SK-N-SH treated with all-trans-retinoic acid at 6 μM for 48 hours (cell line): Measurements from ENCODE around the gene GALNT17.

Source experiments
- ATAC-seq: fragments of 200-7000 bp; cut with Tn5 transposase; 3 replicates; pipeline ENCODE4 v1.9.1; 2020; ENCODE audit warnings: mild to moderate bottlenecking, moderate library complexity
- ARNTL ChIP-seq: fragments of 450-650 bp; formaldehyde crosslinking; IDR thresholded peaks from 2 replicates; pipeline ENCODE4 v1.5.0; 2020; ENCODE audit warnings: low read depth, mild to moderate bottlenecking, moderate library complexity, borderline replicate concordance
- CSDC2 ChIP-seq: fragments of 250-450 bp; sonication (Bioruptor Pico); IDR thresholded peaks from 2 replicates; pipeline ENCODE4 v1.5.0; 2020; ENCODE audit warnings: mild to moderate bottlenecking, moderate library complexity
- GLIS3 ChIP-seq: fragments of 250-450 bp; sonication (Bioruptor Pico); IDR thresholded peaks from 2 replicates; pipeline ENCODE4 v1.5.0; 2020; ENCODE audit warnings: mild to moderate bottlenecking, moderate library complexity
- ISL1 ChIP-seq: fragments of 250-450 bp; sonication (Bioruptor Pico); IDR thresholded peaks from 2 replicates; pipeline ENCODE4 v2.1.2; 2022; ENCODE audit warnings: mild to moderate bottlenecking, moderate library complexity
- PATZ1 ChIP-seq: fragments of 250-450 bp; sonication (Bioruptor Pico); IDR thresholded peaks from 2 replicates; pipeline ENCODE4 v1.8.0; 2020; ENCODE audit warnings: mild to moderate bottlenecking, moderate library complexity, borderline replicate concordance
- POU6F1 ChIP-seq: fragments of 250-450 bp; sonication (Bioruptor Pico); IDR thresholded peaks from 2 replicates; pipeline ENCODE4 v1.8.0; 2021; ENCODE audit warnings: low read depth, mild to moderate bottlenecking, moderate library complexity, borderline replicate concordance
- RARB ChIP-seq: fragments of 250-450 bp; sonication (Bioruptor Pico); IDR thresholded peaks from 2 replicates; pipeline ENCODE4 v1.8.0; 2021; ENCODE audit warnings: mild to moderate bottlenecking, moderate library complexity
- SNAI2 ChIP-seq: fragments of 250-450 bp; sonication (Bioruptor Pico); IDR thresholded peaks from 2 replicates; pipeline ENCODE4 v1.5.0; 2020; ENCODE audit warnings: mild to moderate bottlenecking, moderate library complexity
- TOX ChIP-seq: fragments of 250-450 bp; sonication (Bioruptor Pico); IDR thresholded peaks from 2 replicates; pipeline ENCODE4 v1.8.0; 2021; ENCODE audit warnings: mild to moderate bottlenecking, moderate library complexity, borderline replicate concordance
- ZC3H10 ChIP-seq: fragments of 250-450 bp; sonication (Bioruptor Pico); IDR thresholded peaks from 2 replicates; pipeline ENCODE4 v1.5.1; 2021; ENCODE audit warnings: mild to moderate bottlenecking, moderate library complexity
- ZFP30 ChIP-seq: fragments of 450-650 bp; formaldehyde crosslinking; IDR thresholded peaks from 2 replicates; pipeline ENCODE4 v1.5.0; 2022; ENCODE audit warnings: mild to moderate bottlenecking, moderate library complexity
- ZNF565 ChIP-seq: fragments of 450-650 bp; formaldehyde crosslinking; conservative IDR thresholded peaks from 2 replicates; pipeline ENCODE4 v1.5.0; 2020; ENCODE audit warnings: low read depth, mild to moderate bottlenecking, moderate library complexity
- ZNF70 ChIP-seq: fragments of 450-650 bp; formaldehyde crosslinking; IDR thresholded peaks from 2 replicates; pipeline ENCODE4 v1.5.0; 2020; ENCODE audit warnings: mild to moderate bottlenecking, moderate library complexity
- ZNF8 ChIP-seq: fragments of 450-650 bp; formaldehyde crosslinking; IDR thresholded peaks from 2 replicates; pipeline ENCODE4 v1.5.0; 2020; ENCODE audit warnings: mild to moderate bottlenecking, moderate library complexity
- TF ChIP-seq, protein P1 (sequence below): fragments of 250-450 bp; sonication (Bioruptor Pico); IDR thresholded peaks from 2 replicates; pipeline ENCODE4 v1.5.1; 2021; ENCODE audit warnings: mild to moderate bottlenecking, moderate library complexity
- TF ChIP-seq, protein P2 (sequence below): fragments of 250-450 bp; sonication (Bioruptor Pico); IDR thresholded peaks from 2 replicates; pipeline ENCODE4 v1.5.0; 2020; ENCODE audit warnings: mild to moderate bottlenecking, moderate library complexity
- TF ChIP-seq, protein P3 (sequence below): fragments of 250-450 bp; sonication (Bioruptor Pico); IDR thresholded peaks from 2 replicates; pipeline ENCODE4 v1.5.1; 2020; ENCODE audit warnings: low read depth, mild to moderate bottlenecking, moderate library complexity

GALNT17 gene

DNA sequence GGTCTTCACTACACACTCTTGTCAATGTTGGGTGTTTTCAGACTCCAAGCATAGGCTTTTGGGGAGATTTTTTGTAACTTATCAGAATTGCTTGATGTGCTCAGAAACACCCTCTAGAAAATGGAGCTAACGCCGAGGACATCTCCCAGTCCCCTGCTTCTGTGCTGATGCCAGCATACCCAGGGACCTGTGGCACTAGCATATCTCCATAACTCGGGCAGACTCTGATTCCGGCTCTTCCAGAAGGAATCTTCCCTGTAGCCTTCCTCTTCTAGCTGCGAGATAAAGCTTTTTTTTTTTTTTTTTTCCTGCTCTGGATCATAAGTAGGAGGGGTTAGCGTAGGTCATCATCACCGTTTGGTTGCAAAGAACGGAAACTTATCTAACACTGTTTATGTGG, 434.4 kb downstream of the GALNT17 start (continued):
- TF ChIP-seq CSDC2 (CRISPR knock-in tag) (no peak), ISL1 (CRISPR knock-in tag) (no peak), ZC3H10 (no peak), ZNF565 (CRISPR knock-in tag) (no peak), TOX (CRISPR knock-in tag) (no peak), ZNF8 (no peak), ZFP30 (no peak)

DNA sequence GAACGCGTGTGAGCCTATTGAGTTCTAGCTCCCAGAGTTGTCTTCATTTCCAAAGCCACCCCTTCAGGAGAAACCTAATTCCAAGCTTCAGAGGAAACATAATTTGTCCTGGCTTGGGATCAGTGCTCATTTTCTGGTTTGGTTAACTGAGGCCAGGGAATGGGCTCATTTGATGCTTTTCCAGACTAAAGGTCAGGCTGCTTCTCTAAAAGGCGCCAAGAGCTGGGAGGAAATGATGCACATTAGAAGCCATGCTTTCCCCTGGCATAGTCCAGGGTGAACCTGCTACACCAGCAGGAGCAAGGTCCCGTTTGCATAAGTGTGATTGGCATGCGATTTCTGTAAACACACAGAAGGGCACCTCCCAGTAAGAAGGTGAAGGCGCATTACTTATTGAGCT, 435.0 kb downstream of the GALNT17 start:
- TF ChIP-seq ZFP30 (no peak), ZNF70 (no peak), ZC3H10 (no peak), SNAI2 (no peak), CSDC2 (CRISPR knock-in tag) (no peak), ARNTL (CRISPR knock-in tag) (no peak), PATZ1 (CRISPR knock-in tag) (no peak), GLIS3 (CRISPR knock-in tag) (no peak), ZNF8 (no peak)
- TF ChIP-seq, protein P1, sequence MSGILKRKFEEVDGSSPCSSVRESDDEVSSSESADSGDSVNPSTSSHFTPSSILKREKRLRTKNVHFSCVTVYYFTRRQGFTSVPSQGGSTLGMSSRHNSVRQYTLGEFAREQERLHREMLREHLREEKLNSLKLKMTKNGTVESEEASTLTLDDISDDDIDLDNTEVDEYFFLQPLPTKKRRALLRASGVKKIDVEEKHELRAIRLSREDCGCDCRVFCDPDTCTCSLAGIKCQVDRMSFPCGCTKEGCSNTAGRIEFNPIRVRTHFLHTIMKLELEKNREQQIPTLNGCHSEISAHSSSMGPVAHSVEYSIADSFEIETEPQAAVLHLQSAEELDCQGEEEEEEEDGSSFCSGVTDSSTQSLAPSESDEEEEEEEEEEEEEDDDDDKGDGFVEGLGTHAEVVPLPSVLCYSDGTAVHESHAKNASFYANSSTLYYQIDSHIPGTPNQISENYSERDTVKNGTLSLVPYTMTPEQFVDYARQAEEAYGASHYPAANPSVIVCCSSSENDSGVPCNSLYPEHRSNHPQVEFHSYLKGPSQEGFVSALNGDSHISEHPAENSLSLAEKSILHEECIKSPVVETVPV (CRISPR knock-in tag), result no peak
- TF ChIP-seq, protein P2, sequence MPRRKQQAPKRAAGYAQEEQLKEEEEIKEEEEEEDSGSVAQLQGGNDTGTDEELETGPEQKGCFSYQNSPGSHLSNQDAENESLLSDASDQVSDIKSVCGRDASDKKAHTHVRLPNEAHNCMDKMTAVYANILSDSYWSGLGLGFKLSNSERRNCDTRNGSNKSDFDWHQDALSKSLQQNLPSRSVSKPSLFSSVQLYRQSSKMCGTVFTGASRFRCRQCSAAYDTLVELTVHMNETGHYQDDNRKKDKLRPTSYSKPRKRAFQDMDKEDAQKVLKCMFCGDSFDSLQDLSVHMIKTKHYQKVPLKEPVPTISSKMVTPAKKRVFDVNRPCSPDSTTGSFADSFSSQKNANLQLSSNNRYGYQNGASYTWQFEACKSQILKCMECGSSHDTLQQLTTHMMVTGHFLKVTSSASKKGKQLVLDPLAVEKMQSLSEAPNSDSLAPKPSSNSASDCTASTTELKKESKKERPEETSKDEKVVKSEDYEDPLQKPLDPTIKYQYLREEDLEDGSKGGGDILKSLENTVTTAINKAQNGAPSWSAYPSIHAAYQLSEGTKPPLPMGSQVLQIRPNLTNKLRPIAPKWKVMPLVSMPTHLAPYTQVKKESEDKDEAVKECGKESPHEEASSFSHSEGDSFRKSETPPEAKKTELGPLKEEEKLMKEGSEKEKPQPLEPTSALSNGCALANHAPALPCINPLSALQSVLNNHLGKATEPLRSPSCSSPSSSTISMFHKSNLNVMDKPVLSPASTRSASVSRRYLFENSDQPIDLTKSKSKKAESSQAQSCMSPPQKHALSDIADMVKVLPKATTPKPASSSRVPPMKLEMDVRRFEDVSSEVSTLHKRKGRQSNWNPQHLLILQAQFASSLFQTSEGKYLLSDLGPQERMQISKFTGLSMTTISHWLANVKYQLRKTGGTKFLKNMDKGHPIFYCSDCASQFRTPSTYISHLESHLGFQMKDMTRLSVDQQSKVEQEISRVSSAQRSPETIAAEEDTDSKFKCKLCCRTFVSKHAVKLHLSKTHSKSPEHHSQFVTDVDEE (CRISPR knock-in tag), result no peak
- ATAC-seq, result no peak

GRCh38 chr7:71574153-71574860, 442.4 kb downstream of the GALNT17 start:
- TF ChIP-seq RARB (CRISPR knock-in tag), result no peak
- TF ChIP-seq POU6F1 (CRISPR knock-in tag), result no peak
- no peak for TF ChIP-seq GLIS3 (CRISPR knock-in tag)
- TF ChIP-seq, protein P3, sequence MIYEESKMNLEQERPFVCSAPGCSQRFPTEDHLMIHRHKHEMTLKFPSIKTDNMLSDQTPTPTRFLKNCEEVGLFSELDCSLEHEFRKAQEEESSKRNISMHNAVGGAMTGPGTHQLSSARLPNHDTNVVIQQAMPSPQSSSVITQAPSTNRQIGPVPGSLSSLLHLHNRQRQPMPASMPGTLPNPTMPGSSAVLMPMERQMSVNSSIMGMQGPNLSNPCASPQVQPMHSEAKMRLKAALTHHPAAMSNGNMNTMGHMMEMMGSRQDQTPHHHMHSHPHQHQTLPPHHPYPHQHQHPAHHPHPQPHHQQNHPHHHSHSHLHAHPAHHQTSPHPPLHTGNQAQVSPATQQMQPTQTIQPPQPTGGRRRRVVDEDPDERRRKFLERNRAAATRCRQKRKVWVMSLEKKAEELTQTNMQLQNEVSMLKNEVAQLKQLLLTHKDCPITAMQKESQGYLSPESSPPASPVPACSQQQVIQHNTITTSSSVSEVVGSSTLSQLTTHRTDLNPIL (CRISPR knock-in tag), result no peak
- no peak for TF ChIP-seq PATZ1 (CRISPR knock-in tag)
- TF ChIP-seq TOX (CRISPR knock-in tag), result no peak
- no peak for TF ChIP-seq CSDC2 (CRISPR knock-in tag)
- no peak for ATAC-seq
